Kidney (tissue), 14 donors: ENCODE measurements around the gene SERPINB13. TPM values are rescaled to one million over a fixed set of nuclear protein-coding genes. Genes with fewer than 3 reads are reported as not detected.

Experiments
- DNase-seq, 5 donors: peaks; one replicate each; pipeline ENCODE4 v3.0.0-alpha.2; 2013 to 2020
- FAIRE-seq: peaks from 2 replicates; lab custom pipeline; 2012; peaks lifted over from hg19 to GRCh38; lab: Jason Lieb, UNC
- H3K27ac ChIP-seq, 2 donors: one replicate each; pipeline ENCODE4 v1.7.0; 2013; ENCODE audit warnings: low read depth in 2 of 2, low read length in 2 of 2, inconsistent platforms in 1 of 2
- H3K27me3 ChIP-seq: one replicate; pipeline ENCODE4 v1.7.1; 2013; ENCODE audit warnings: low read length, inconsistent platforms; ENCODE audit not compliant: control insufficient read depth, insufficient read depth
- H3K36me3 ChIP-seq, 3 donors: one replicate each; pipeline versions ENCODE4 v1.7.0 to v1.7.1; 2013; ENCODE audit warnings: low read length in 3 of 3, control low read depth in 1 of 3, inconsistent platforms in 1 of 3; ENCODE audit not compliant: insufficient read depth in 3 of 3, control insufficient read depth in 2 of 3
- H3K4me1 ChIP-seq, 3 donors: one replicate each; pipeline versions ENCODE4 v1.7.0 to v1.7.1; 2013; ENCODE audit warnings: low read length in 3 of 3, inconsistent platforms in 1 of 3, low read depth in 1 of 3; ENCODE audit not compliant: control insufficient read depth in 2 of 3, insufficient read depth in 2 of 3
- H3K4me3 ChIP-seq, 3 donors: one replicate each; pipeline versions ENCODE4 v1.7.0 to v1.8.1; 2013; ENCODE audit warnings: low read length in 3 of 3, control low read depth in 1 of 3, inconsistent platforms in 1 of 3
- H3K9ac ChIP-seq, 3 donors: one replicate each; pipeline versions ENCODE4 v1.7.0 to v1.7.1; 2013; ENCODE audit warnings: low read length in 3 of 3, control low read depth in 1 of 3, inconsistent platforms in 1 of 3
- H3K9me3 ChIP-seq, 3 donors: one replicate each; pipeline versions ENCODE4 v1.7.0 to v1.7.1; 2013; ENCODE audit warnings: low read length in 3 of 3, control low read depth in 1 of 3, inconsistent platforms in 1 of 3; ENCODE audit not compliant: control insufficient read depth in 2 of 3, insufficient read depth in 1 of 3
- intact Hi-C: fragments of 100-400 bp; cut with DNase I; formaldehyde crosslinking; loops from one replicate; pipeline ENCODE4 v1.11.1; 2022
- polyA plus RNA-seq: library from polyadenylated mRNA; stranded (reverse); fragments of 350-450 nt; fragmentation: Illumina TruSeq; extraction: RNeasy Lipid Tissue Mini Kit (QIAGEN cat#74804); gene quantifications from one replicate; pipeline ENCODE4 v1.2.3, GENCODE V29; 2014; ENCODE audit warnings: low read depth, low replicate concordance; ENCODE audit not compliant: insufficient read depth
- total RNA-seq: library from RNA; stranded (reverse); fragmentation: NEBNext Ultra II Directional; extraction: Animal tissue kit (Norgen Biotek cat#: 25700); gene quantifications from one replicate; pipeline ENCODE4 v1.2.1, GENCODE V29; 2021
- TF ChIP-seq, protein P1 (sequence below): IDR thresholded peaks from 3 replicates; pipeline ENCODE4 v1.5.1; 2012; ENCODE audit warnings: mild to moderate bottlenecking, moderate library complexity, borderline replicate concordance; ENCODE audit not compliant: insufficient read depth; ENCODE audit errors: extremely low read depth
- donor health status: control.
- donor health status: control.
- donor health status: control.
- donor health status: control.
- donor health status: control.
- donor health status: DM: yes; HTN: yes; CAD: no.
- donor health status: Normal renal cell carcinoma (clear cell type).

SERPINB13 gene
- total and polyA plus RNA-seq, 2 donors from 2014 or later, result not detected

GRCh38 chr18:63590373-63590772 lies 3.2 kb downstream of the SERPINB13 start:
- Histone ChIP-seq H3K36me3 (no peaks in the 10 kb centered on the region), H3K27ac (no peak overlapping the region), H3K9ac (no peak overlapping the region), H3K4me3 (no peak overlapping the region), H3K9me3 (no peaks in the 10 kb centered on the region), H3K27me3 (no peaks in the 10 kb centered on the region), H3K4me1 (no peaks in the 10 kb centered on the region)
- DNase-seq (no peak), FAIRE-seq (no peak)
- TF ChIP-seq, protein P1, sequence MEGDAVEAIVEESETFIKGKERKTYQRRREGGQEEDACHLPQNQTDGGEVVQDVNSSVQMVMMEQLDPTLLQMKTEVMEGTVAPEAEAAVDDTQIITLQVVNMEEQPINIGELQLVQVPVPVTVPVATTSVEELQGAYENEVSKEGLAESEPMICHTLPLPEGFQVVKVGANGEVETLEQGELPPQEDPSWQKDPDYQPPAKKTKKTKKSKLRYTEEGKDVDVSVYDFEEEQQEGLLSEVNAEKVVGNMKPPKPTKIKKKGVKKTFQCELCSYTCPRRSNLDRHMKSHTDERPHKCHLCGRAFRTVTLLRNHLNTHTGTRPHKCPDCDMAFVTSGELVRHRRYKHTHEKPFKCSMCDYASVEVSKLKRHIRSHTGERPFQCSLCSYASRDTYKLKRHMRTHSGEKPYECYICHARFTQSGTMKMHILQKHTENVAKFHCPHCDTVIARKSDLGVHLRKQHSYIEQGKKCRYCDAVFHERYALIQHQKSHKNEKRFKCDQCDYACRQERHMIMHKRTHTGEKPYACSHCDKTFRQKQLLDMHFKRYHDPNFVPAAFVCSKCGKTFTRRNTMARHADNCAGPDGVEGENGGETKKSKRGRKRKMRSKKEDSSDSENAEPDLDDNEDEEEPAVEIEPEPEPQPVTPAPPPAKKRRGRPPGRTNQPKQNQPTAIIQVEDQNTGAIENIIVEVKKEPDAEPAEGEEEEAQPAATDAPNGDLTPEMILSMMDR, result no peak
- intact Hi-C loops, result no loop called here

- H3K4me3 ChIP-seq, result no peak overlapping the region
- TF ChIP-seq, protein P1, result no peak
- intact Hi-C loops, result no loop called here
These were observed 4.0 kb downstream of the SERPINB13 start for GRCh38 chr18:63590966-63591695.

DNA sequence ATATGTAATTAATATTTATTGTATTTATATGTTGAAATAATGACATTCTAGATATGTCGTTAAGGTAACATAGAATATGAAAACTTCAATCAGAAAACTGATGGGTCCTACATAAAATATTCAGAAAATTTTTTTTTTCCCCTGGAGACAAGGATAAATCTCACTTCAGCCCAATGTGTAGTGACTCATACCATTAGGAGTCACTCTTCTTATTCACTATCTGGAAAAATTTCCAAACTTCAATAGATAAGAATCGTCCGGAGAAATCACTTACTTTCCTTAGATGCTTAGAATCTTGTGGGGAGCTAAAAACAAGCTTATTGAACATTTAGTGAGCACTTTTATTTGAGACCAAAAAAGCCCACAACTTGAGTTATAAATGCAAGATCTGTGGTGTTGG lies 4.6 kb downstream of the SERPINB13 start:
- H3K36me3 ChIP-seq, result no peaks in the 10 kb centered on the region
- H3K9me3 ChIP-seq, result no peaks in the 10 kb centered on the region
- no peak overlapping the region for H3K4me3 ChIP-seq
- FAIRE-seq, result no peak
- intact Hi-C loops, result no loop called here
- no peak overlapping the region for H3K27ac ChIP-seq
- no peak overlapping the region for H3K9ac ChIP-seq
- H3K27me3 ChIP-seq, result no peaks in the 10 kb centered on the region
- no peaks in the 10 kb centered on the region for H3K4me1 ChIP-seq
- no peak for DNase-seq
- TF ChIP-seq, protein P1, result no peak

More at GRCh38 chr18:63590966-63591695, 4.0 kb downstream of the SERPINB13 start:
- no peaks in the 10 kb centered on the region for H3K4me1 ChIP-seq
- DNase-seq, result no peak
- no peak overlapping the region for H3K9ac ChIP-seq
- no peak overlapping the region for H3K27ac ChIP-seq
- FAIRE-seq, result no peak
- H3K36me3 ChIP-seq, result no peaks in the 10 kb centered on the region
- H3K9me3 ChIP-seq, result no peaks in the 10 kb centered on the region
- H3K27me3 ChIP-seq, result no peaks in the 10 kb centered on the region
